Testis (tissue), 3 donors: Measurements from ENCODE around the gene MCM10. TPM values are rescaled to one million over a fixed set of nuclear protein-coding genes. Genes with fewer than 3 reads are reported as not detected.
"Not testable (repeated sequence)": the region's sequence is repeated elsewhere in the genome, so short reads cannot be mapped to it uniquely, and the experiment has no call there.

Experiments
- DNase-seq: peaks from one replicate; pipeline ENCODE4 v3.0.0-alpha.2; 2019
- H3K27ac ChIP-seq, 2 donors: fragments of 200-600 bp; sonication (generic); one replicate each; pipeline ENCODE4 v1.5.1; 2019
- H3K27me3 ChIP-seq: fragments of 200-600 bp; sonication (generic); one replicate; pipeline ENCODE4 v1.5.1; 2019
- H3K36me3 ChIP-seq: fragments of 200-600 bp; sonication (generic); one replicate; pipeline ENCODE4 v1.5.1; 2017; ENCODE audit warnings: low read depth; ENCODE audit errors: missing control alignments
- H3K4me1 ChIP-seq: fragments of 200-600 bp; sonication (generic); one replicate; pipeline ENCODE4 v1.5.1; 2019
- H3K4me3 ChIP-seq, 2 donors: fragments of 200-600 bp; sonication (generic); one replicate each; pipeline ENCODE4 v1.5.1; 2017 to 2019
- H3K9me3 ChIP-seq: fragments of 200-600 bp; sonication (generic); one replicate; pipeline ENCODE4 v1.5.1; 2017
- CTCF ChIP-seq, 3 experiments: fragments of 450-650 bp in 2 of 3; fragments of 200-600 bp in 1 of 3; sonication (generic) in 1 of 3; IDR thresholded peaks; one replicate each; pipeline ENCODE4 v1.5.1; 2016 to 2019; ENCODE audit warnings: antibody characterized with exemption in 3 of 3, mild to moderate bottlenecking in 2 of 3, moderate library complexity in 1 of 3
- POLR2A ChIP-seq: fragments of 450-650 bp; IDR thresholded peaks from one replicate; pipeline ENCODE4 v1.6.1; 2017; ENCODE audit warnings: antibody characterized with exemption, mild to moderate bottlenecking, moderate library complexity
- WGBS, 2 donors: methylation state at CpG; one replicate each; pipeline ENCODE4 v1.1.5; 2018; 5-methylcytosine and 5-hydroxymethylcytosine counted together
- intact Hi-C: fragments of 100-400 bp; cut with DNase I; formaldehyde crosslinking; loops from one replicate; pipeline ENCODE4 v1.15.1; 2023; ENCODE audit warnings: low total_unique reads
- polyA plus RNA-seq: library from polyadenylated mRNA; stranded (reverse); fragments of 350-450 nt; fragmentation: Illumina TruSeq; extraction: RNeasy Lipid Tissue Mini Kit (QIAGEN cat#74804); gene quantifications from one replicate; pipeline ENCODE4 v1.2.3, GENCODE V29; 2014; ENCODE audit warnings: low read depth, low replicate concordance; ENCODE audit not compliant: insufficient read depth
- total RNA-seq, 2 donors: library from RNA; depleted of rRNA; stranded (reverse); fragments of >200 nt; gene quantifications; one replicate each; pipeline ENCODE4 v1.2.3, GENCODE V29; 2016

The MCM10 gene
- total and polyA plus RNA-seq, 3 donors from 2014 or later = 2.0 to 5.3 (median 2.1) TPM

GRCh38 chr10:13241613-13242012 lies 80.3 kb downstream of the MCM10 start:
- H3K9me3 ChIP-seq = no peaks in the 10 kb centered on the region
- TF ChIP-seq CTCF (IDR thresholded peaks at IDR 0.05) = no peak
- no peak for TF ChIP-seq POLR2A
- no peaks in the 10 kb centered on the region for H3K27me3 ChIP-seq
- H3K36me3 ChIP-seq = no peaks in the 10 kb centered on the region
- 88 to 91% methylated on average over 3 of the region's 3 CpGs for WGBS, 2 donors
- DNase-seq = no peak
- intact Hi-C loops = no loop called here
- no peaks in the 10 kb centered on the region for H3K4me1 ChIP-seq
- H3K4me3 ChIP-seq = no peak overlapping the region
- no peak overlapping the region for H3K27ac ChIP-seq

- intact Hi-C loops, DNase-seq, H3K4me1 ChIP-seq, H3K4me3 ChIP-seq, H3K9me3 ChIP-seq, H3K27ac ChIP-seq, H3K36me3 ChIP-seq, H3K27me3 ChIP-seq: not testable (repeated sequence)
- 93% methylated on average over 5 of the region's 5 CpGs for WGBS, 2 donors
Measured at GRCh38 chr10:13242260-13242659, 80.9 kb downstream of the MCM10 start.

- Histone ChIP-seq H3K27me3 (no peaks in the 10 kb centered on the region), H3K27ac (no peak overlapping the region), H3K4me3 (no peak overlapping the region), H3K4me1 (no peaks in the 10 kb centered on the region), H3K36me3 (no peaks in the 10 kb centered on the region), H3K9me3 (no peaks in the 10 kb centered on the region)
- WGBS, 2 donors = 66 to 73% methylated on average over 9 of the region's 9 CpGs
- intact Hi-C loops = no loop called here
- TF ChIP-seq CTCF (IDR thresholded peaks at IDR 0.05) (no peak), POLR2A (no peak)
- no peak for DNase-seq
Measured at GRCh38 chr10:13247246-13247645, 85.9 kb downstream of the MCM10 start.

- no peaks in the 10 kb centered on the region for H3K36me3 ChIP-seq
- no peak overlapping the region for H3K27ac ChIP-seq
- H3K9me3 ChIP-seq = no peaks in the 10 kb centered on the region
- intact Hi-C loops = no loop called here
- TF ChIP-seq POLR2A = no peak
- 93 to 95% methylated on average over 4 of the region's 4 CpGs for WGBS, 2 donors
- H3K4me1 ChIP-seq = no peaks in the 10 kb centered on the region
- H3K27me3 ChIP-seq = no peaks in the 10 kb centered on the region
- no peak for DNase-seq
- no peak overlapping the region for H3K4me3 ChIP-seq
Measured at GRCh38 chr10:13247784-13248183, 86.4 kb downstream of the MCM10 start.

GRCh38 chr10:13253726-13254125 lies 92.4 kb downstream of the MCM10 start:
- DNase-seq = no peak
- Histone ChIP-seq H3K4me1 (no peaks in the 10 kb centered on the region), H3K9me3 (no peaks in the 10 kb centered on the region), H3K27ac (no peak overlapping the region), H3K36me3 (no peaks in the 10 kb centered on the region), H3K4me3 (no peak overlapping the region), H3K27me3 (no peaks in the 10 kb centered on the region)
- 86 to 91% methylated on average over 4 of the region's 4 CpGs for WGBS, 2 donors
- no peak for TF ChIP-seq POLR2A
- no peak for TF ChIP-seq CTCF (IDR thresholded peaks at IDR 0.05)
- intact Hi-C loops = no loop called here

- intact Hi-C loops = no loop called here
- no peak overlapping the region for H3K4me3 ChIP-seq
- WGBS, 2 donors = 92 to 95% methylated on average over 2 of the region's 2 CpGs
Measured at GRCh38 chr10:13256627-13257026, 95.3 kb downstream of the MCM10 start.

More at GRCh38 chr10:13256627-13257026, 95.3 kb downstream of the MCM10 start:
- H3K9me3 ChIP-seq = no peaks in the 10 kb centered on the region
- TF ChIP-seq CTCF (IDR thresholded peaks at IDR 0.05) = no peak
- no peak for TF ChIP-seq POLR2A
- no peak for DNase-seq
- H3K27me3 ChIP-seq = no peaks in the 10 kb centered on the region
- no peaks in the 10 kb centered on the region for H3K36me3 ChIP-seq
- no peak overlapping the region for H3K27ac ChIP-seq
- no peaks in the 10 kb centered on the region for H3K4me1 ChIP-seq
